H9 (cell line): ENCODE data around the gene AMZ2. TPM values are rescaled to one million over a fixed set of nuclear protein-coding genes. Genes with fewer than 3 reads are reported as not detected.
A peak's percentile ranks its signal among the peaks of the same experiment; 100 is the strongest.

ENCODE experiments used
- DNase-seq: peaks from one replicate; pipeline ENCODE4 v3.0.0-alpha.2; 2017
- H2AFZ ChIP-seq: one replicate; pipeline ENCODE4 v1.6.1; 2013; ENCODE audit warnings: mild to moderate bottlenecking, low read length, control low read depth, moderate library complexity
- H2AK5ac ChIP-seq: 2 replicates; pipeline ENCODE4 v1.6.1; 2013; ENCODE audit warnings: low read length, control low read depth, mixed read lengths; ENCODE audit not compliant: insufficient read length
- H2BK120ac ChIP-seq: one replicate; pipeline ENCODE4 v1.6.1; 2013; ENCODE audit warnings: low read depth, mild to moderate bottlenecking, low read length, control low read depth, inconsistent platforms; ENCODE audit not compliant: poor library complexity, severe bottlenecking
- H2BK12ac ChIP-seq: 2 replicates; pipeline ENCODE4 v1.6.1; 2013; ENCODE audit warnings: low read length, control low read depth, mixed read lengths, low read depth; ENCODE audit not compliant: insufficient read length
- H2BK15ac ChIP-seq: 2 replicates; pipeline ENCODE4 v1.6.1; 2013; ENCODE audit warnings: low read depth, low read length, control low read depth
- H2BK20ac ChIP-seq: one replicate; pipeline ENCODE4 v1.6.1; 2013; ENCODE audit warnings: low read depth, mild to moderate bottlenecking, low read length, control low read depth, inconsistent platforms; ENCODE audit not compliant: poor library complexity, severe bottlenecking
- H2BK5ac ChIP-seq: 2 replicates; pipeline ENCODE4 v1.6.1; 2013; ENCODE audit warnings: low read length, control low read depth, mixed read lengths; ENCODE audit not compliant: insufficient read length
- H3K14ac ChIP-seq: 2 replicates; pipeline ENCODE4 v1.6.1; 2013; ENCODE audit warnings: low read length, control low read depth; ENCODE audit not compliant: insufficient read depth
- H3K18ac ChIP-seq: 2 replicates; pipeline ENCODE4 v1.6.1; 2013; ENCODE audit warnings: low read depth, mild to moderate bottlenecking, mixed read lengths, low read length, control low read depth; ENCODE audit not compliant: insufficient read length
- H3K23ac ChIP-seq: 2 replicates; pipeline ENCODE4 v1.6.1; 2013; ENCODE audit warnings: low read length, control low read depth, mixed read lengths, low read depth; ENCODE audit not compliant: insufficient read length
- H3K23me2 ChIP-seq: 2 replicates; pipeline ENCODE4 v1.6.1; 2013; ENCODE audit warnings: low read depth, mild to moderate bottlenecking, mixed read lengths, low read length, control low read depth; ENCODE audit not compliant: insufficient read length, poor library complexity, severe bottlenecking
- H3K27ac ChIP-seq: 2 replicates; pipeline ENCODE4 v1.5.1; 2013; ENCODE audit warnings: low read length, control low read depth, mixed read lengths, low read depth; ENCODE audit not compliant: insufficient read length
- H3K27me3 ChIP-seq: 2 replicates; pipeline ENCODE4 v1.6.1; 2013; ENCODE audit warnings: low read length, control low read depth, inconsistent platforms; ENCODE audit not compliant: insufficient read depth
- H3K4ac ChIP-seq: 2 replicates; pipeline ENCODE4 v1.6.1; 2013; ENCODE audit warnings: low read depth, mild to moderate bottlenecking, control low read depth, inconsistent platforms, low read length, moderate library complexity
- H3K4me1 ChIP-seq: 2 replicates; pipeline ENCODE4 v1.6.1; 2013; ENCODE audit warnings: low read length, control low read depth, inconsistent platforms; ENCODE audit not compliant: insufficient read depth
- H3K4me2 ChIP-seq: 2 replicates; pipeline ENCODE4 v1.6.1; 2013; ENCODE audit warnings: low read length, control low read depth, mixed read lengths; ENCODE audit not compliant: insufficient read length, insufficient read depth
- H3K56ac ChIP-seq: 2 replicates; pipeline ENCODE4 v1.6.1; 2013; ENCODE audit warnings: low read depth, mild to moderate bottlenecking, mixed read lengths, low read length, control low read depth; ENCODE audit not compliant: insufficient read length
- H3K79me1 ChIP-seq: 2 replicates; pipeline ENCODE4 v1.6.1; 2013; ENCODE audit warnings: low read depth, mild to moderate bottlenecking, moderate library complexity, low read length, control low read depth, inconsistent platforms; ENCODE audit not compliant: insufficient read depth, poor library complexity, severe bottlenecking
- H3K79me2 ChIP-seq: 2 replicates; pipeline ENCODE4 v1.6.1; 2013; ENCODE audit warnings: low read length, control low read depth, inconsistent platforms; ENCODE audit not compliant: insufficient read depth
- H3K9ac ChIP-seq: 2 replicates; pipeline ENCODE4 v1.6.1; 2013; ENCODE audit warnings: low read length, control low read depth, mixed read lengths; ENCODE audit not compliant: insufficient read length; ENCODE audit errors: extremely low read depth
- H3K9me3 ChIP-seq: one replicate; pipeline ENCODE4 v1.6.1; 2013; ENCODE audit warnings: low read depth, low read length, inconsistent platforms; ENCODE audit not compliant: control insufficient read depth
- H3T11ph ChIP-seq: one replicate; pipeline ENCODE4 v1.6.1; 2013; ENCODE audit warnings: mild to moderate bottlenecking, low read length, control low read depth, inconsistent platforms
- H4K20me1 ChIP-seq: one replicate; pipeline ENCODE4 v1.6.1; 2013; ENCODE audit not compliant: control insufficient read depth, insufficient read length, insufficient read depth
- H4K5ac ChIP-seq: 2 replicates; pipeline ENCODE4 v1.6.1; 2013; ENCODE audit warnings: low read depth, mild to moderate bottlenecking, mixed read lengths, low read length, control low read depth; ENCODE audit not compliant: insufficient read length
- H4K8ac ChIP-seq: replicated peaks from 2 replicates; pipeline ENCODE4 v1.6.1; 2013; ENCODE audit warnings: low read length, control low read depth, mixed read lengths, low read depth; ENCODE audit not compliant: insufficient read length
- H4K91ac ChIP-seq: 2 replicates; pipeline ENCODE4 v1.6.1; 2013; ENCODE audit warnings: low read depth, mild to moderate bottlenecking, moderate library complexity, mixed read lengths, low read length, control low read depth; ENCODE audit not compliant: insufficient read length
- H3K27ac Mint-ChIP-seq, 3 experiments: 2 replicates in 2 of 3; 3 replicates in 1 of 3; pipeline ENCODE4 v1.8.0; 2020 to 2021; ENCODE audit warnings: mixed read lengths in 3 of 3, mild to moderate bottlenecking in 1 of 3, moderate library complexity in 1 of 3
- H3K27me3 Mint-ChIP-seq: 2 replicates; pipeline ENCODE4 v1.8.0; 2021; ENCODE audit warnings: low read depth, mild to moderate bottlenecking, moderate library complexity, mixed read lengths
- H3K36me3 Mint-ChIP-seq, 3 experiments: 2 replicates in 2 of 3; 3 replicates in 1 of 3; pipeline ENCODE4 v1.8.0; 2020 to 2021; ENCODE audit warnings: low read depth in 3 of 3, mixed read lengths in 3 of 3; ENCODE audit not compliant: insufficient read depth in 1 of 3
- H3K4me1 Mint-ChIP-seq, 2 experiments: 2 replicates each; pipeline ENCODE4 v1.8.0; 2020; ENCODE audit warnings: mixed read lengths in 2 of 2
- H3K4me3 Mint-ChIP-seq, 2 experiments: 2 replicates in 1 of 2; 3 replicates in 1 of 2; pipeline ENCODE4 v1.8.0; 2020 to 2021; ENCODE audit warnings: mild to moderate bottlenecking in 2 of 2, mixed read lengths in 2 of 2, moderate library complexity in 1 of 2
- H3K9me3 Mint-ChIP-seq, 2 experiments: 2 replicates in 1 of 2; 3 replicates in 1 of 2; pipeline ENCODE4 v1.8.0; 2020; ENCODE audit warnings: mild to moderate bottlenecking in 2 of 2, mixed read lengths in 2 of 2, moderate library complexity in 1 of 2
- CTCF ChIP-seq: fragments of 200-600 bp; sonication (generic); conservative IDR thresholded peaks from 3 replicates; pipeline ENCODE4 v1.8.0; 2021; ENCODE audit warnings: antibody characterized with exemption, mild to moderate bottlenecking
- WGBS: extraction: QIAGEN DNeasy Blood & Tissue Kit; methylation state at CpG from one replicate; pipeline ENCODE4 v1.1.7; 2013; ENCODE audit warnings: missing lambda C conversion rate, low lambda C conversion rate, mixed read lengths; ENCODE audit not compliant: insufficient read length; ENCODE audit errors: extremely low coverage; 5-methylcytosine and 5-hydroxymethylcytosine counted together
- total RNA-seq: library from RNA; stranded (reverse); gene quantifications from 2 replicates; pipeline ENCODE4 v1.2.1, GENCODE V29; 2021

AMZ2 gene
- total RNA-seq, 1 experiment from 2014 or later, result 82.6 TPM

DNA sequence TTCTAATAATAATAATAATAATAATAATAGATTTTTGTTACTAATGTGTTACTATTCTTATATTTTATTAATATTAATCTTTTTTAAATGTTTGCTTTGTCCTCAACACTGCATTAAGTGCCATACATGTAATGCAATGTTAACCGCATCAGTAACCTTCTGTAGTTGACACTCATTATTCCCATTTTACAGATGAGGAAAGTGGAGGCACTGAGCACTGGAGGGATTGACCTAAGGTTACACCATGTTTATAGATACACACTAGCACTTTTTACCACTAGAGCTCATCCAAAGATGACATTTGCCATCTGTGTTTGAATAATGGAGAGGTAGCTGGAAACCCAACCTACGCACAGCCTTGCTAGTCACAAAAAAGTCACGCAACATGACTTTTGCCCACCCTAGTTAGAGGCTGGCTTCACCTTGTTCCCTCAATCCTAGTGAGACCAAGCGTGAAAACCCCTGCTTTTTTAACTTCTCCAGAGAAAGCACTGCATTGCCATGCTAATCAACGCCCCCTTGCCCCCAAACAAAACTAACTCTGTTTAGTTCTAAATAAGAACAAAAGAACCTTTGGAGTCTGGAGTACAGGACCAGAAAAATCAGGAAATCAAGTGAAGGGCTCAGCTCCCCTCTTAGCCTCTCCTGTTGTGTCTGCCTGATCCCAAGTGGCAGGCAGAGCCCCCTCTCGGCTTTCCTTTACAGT lies 45.8 kb downstream of the AMZ2 start:
- Mint-ChIP-seq H3K27me3 (peaks cover 47% of the 10 kb centered on the region), H3K27ac (peak overlapping the region in 2 of 3 experiments; percentile 89 to 94; a peak in 4 of 7 replicates), H3K4me3 (peak overlapping the region; percentile 6 to 10; a peak in 2 of 5 replicates), H3K36me3 (peaks cover 0 to 1% (median 0%) of the 10 kb centered on the region in 3 experiments; a peak in 1 of 7 replicates), H3K4me1 (peaks cover 61 to 63% of the 10 kb centered on the region in 2 experiments), H3K9me3 (no peaks in the 10 kb centered on the region; a peak in 1 of 5 replicates)
- WGBS, result no CpG with 5 or more reads among the region's 6 CpGs
- no peaks in the 10 kb centered on the region for H3K79me2 ChIP-seq
- no peak overlapping the region for H3T11ph ChIP-seq
- H4K91ac ChIP-seq, result no peak overlapping the region
- peaks cover 21% of the 10 kb centered on the region; the same call in 1 of the 2 replicates for H3K27me3 ChIP-seq
- no peak overlapping the region for H2BK5ac ChIP-seq
- no peak overlapping the region for H3K14ac ChIP-seq
- H2BK120ac ChIP-seq, result no peak overlapping the region
- H3K18ac ChIP-seq, result no peak overlapping the region
- no peak overlapping the region for H2AK5ac ChIP-seq
- no peak overlapping the region for H3K4ac ChIP-seq
- no peak overlapping the region for H2BK12ac ChIP-seq
- TF ChIP-seq CTCF, result no peak
- H2AFZ ChIP-seq, result no peak overlapping the region
- H3K79me1 ChIP-seq, result no peaks in the 10 kb centered on the region
- H3K23ac ChIP-seq, result no peak overlapping the region
- no peak overlapping the region for H3K56ac ChIP-seq
- no peak overlapping the region for H4K5ac ChIP-seq
- no peak overlapping the region for H2BK15ac ChIP-seq
- H4K20me1 ChIP-seq, result no peaks in the 10 kb centered on the region
- no peak overlapping the region for H2BK20ac ChIP-seq
- H4K8ac ChIP-seq, result no peak overlapping the region
- H3K4me1 ChIP-seq, result peaks cover 2% of the 10 kb centered on the region
- H3K9me3 ChIP-seq, result no peaks in the 10 kb centered on the region
- H3K27ac ChIP-seq, result no peak overlapping the region
- H3K9ac ChIP-seq, result no peak overlapping the region
- DNase-seq, result no peak
- peaks cover 19% of the 10 kb centered on the region for H3K23me2 ChIP-seq
- H3K4me2 ChIP-seq, result no peak overlapping the region
